T-helper 2 cell treated with Interferon-gamma antibody and Interleukin-4, amounts not matched to agents 5 μg/mL and 100 μg/mL, for 36 hours (primary cell): ENCODE data around the gene PHAF1.

Source experiments
- DNase-seq: peaks from one replicate; pipeline ENCODE4 v3.0.0; 2021; ENCODE audit warnings: low spot score
- H3K27ac Mint-ChIP-seq: one replicate; pipeline ENCODE4 v1.8.0; 2021; ENCODE audit warnings: mild to moderate bottlenecking, mixed read lengths
- H3K27me3 Mint-ChIP-seq: one replicate; pipeline ENCODE4 v1.8.0; 2021; ENCODE audit warnings: low read depth, mixed read lengths
- H3K36me3 Mint-ChIP-seq: one replicate; pipeline ENCODE4 v1.8.0; 2021; ENCODE audit warnings: low read depth, mixed read lengths
- H3K4me1 Mint-ChIP-seq: one replicate; pipeline ENCODE4 v1.8.0; 2021; ENCODE audit warnings: low read depth, mixed read lengths
- H3K4me3 Mint-ChIP-seq: one replicate; pipeline ENCODE4 v1.8.0; 2022; ENCODE audit warnings: mild to moderate bottlenecking, moderate library complexity, mixed read lengths
- H3K9me3 Mint-ChIP-seq: one replicate; pipeline ENCODE4 v1.8.0; 2021; ENCODE audit warnings: mixed read lengths

Gene PHAF1

DNA sequence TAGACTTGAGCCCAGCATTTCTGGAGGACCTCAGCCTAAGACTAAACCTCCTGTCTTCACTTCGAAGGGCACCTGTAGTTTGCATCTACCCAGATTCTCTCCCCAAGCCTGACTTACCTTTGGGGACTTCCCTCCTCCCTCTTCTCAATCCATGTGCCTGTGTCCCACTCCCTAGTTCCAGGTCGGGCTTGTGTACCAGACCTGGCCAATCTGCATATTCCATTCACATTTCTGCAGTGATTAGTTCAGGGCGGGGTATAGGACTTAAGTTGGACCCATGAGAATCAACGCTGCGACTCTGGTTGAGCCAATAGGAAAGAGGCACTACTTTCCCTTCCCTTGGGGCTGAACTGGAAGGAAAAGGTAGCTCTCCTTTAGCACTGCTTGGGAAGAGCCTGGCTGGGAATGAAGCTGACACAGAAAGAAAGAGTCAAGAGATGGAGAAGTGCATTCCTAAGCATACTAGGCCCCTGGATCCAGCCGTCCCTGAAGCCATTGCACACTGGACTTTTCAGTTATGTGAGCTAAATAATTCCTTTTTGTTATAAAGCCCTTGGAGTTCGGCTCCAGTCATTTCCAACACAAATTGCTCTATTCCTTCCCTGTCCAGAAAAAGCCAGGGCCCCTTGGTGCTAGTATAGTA, 47.5 kb downstream of the PHAF1 start:
- peak overlapping the region; percentile 95 for H3K27ac Mint-ChIP-seq
- peaks cover 52% of the 10 kb centered on the region for H3K4me1 Mint-ChIP-seq
- no peaks in the 10 kb centered on the region for H3K9me3 Mint-ChIP-seq
- peak overlapping the region; percentile 86 for H3K4me3 Mint-ChIP-seq
- DNase-seq, result no peak
- peaks cover 2% of the 10 kb centered on the region for H3K27me3 Mint-ChIP-seq
- peaks cover 37% of the 10 kb centered on the region for H3K36me3 Mint-ChIP-seq

DNA sequence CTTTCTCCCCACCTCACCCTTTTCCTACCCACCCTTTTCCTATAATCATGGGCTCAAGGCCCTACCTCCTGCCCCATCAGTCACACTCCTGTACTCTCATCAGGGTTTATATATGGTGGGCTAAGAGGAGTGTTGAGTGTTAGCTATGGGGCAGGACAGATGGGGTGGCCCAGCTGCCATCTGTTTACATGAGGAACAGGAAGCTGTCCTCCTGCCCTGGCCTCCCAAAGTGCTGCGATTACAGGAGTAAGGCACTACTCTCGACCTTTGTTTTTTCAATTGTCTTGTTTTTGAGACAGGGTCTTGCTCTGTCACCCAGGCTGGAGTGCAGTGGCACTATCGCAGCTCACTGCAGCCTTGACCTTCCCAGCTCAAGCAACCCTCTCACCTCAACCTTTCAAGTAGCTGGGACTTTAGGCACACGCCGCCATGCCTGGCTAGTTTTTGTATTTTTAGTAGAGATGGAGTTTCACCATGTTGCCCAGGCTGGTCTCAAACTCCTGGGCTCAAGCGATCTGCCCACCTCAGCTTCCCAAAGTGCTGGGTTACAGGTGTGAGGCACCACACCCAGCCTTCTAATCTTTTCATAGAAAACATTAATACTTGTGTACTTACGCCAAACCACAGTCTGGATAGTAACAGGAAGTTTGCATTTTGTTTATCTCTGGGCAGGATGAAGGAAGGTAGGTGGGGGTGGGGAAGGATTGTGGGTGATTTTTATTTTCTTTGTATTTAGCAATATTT, 48.3 kb downstream of the PHAF1 start:
- peak overlapping the region; percentile 95 for H3K27ac Mint-ChIP-seq
- no peaks in the 10 kb centered on the region for H3K9me3 Mint-ChIP-seq
- peaks cover 35% of the 10 kb centered on the region for H3K36me3 Mint-ChIP-seq
- peak overlapping the region; percentile 86 for H3K4me3 Mint-ChIP-seq
- no peak for DNase-seq
- H3K4me1 Mint-ChIP-seq, result peaks cover 50% of the 10 kb centered on the region
- peaks cover 2% of the 10 kb centered on the region for H3K27me3 Mint-ChIP-seq

DNA sequence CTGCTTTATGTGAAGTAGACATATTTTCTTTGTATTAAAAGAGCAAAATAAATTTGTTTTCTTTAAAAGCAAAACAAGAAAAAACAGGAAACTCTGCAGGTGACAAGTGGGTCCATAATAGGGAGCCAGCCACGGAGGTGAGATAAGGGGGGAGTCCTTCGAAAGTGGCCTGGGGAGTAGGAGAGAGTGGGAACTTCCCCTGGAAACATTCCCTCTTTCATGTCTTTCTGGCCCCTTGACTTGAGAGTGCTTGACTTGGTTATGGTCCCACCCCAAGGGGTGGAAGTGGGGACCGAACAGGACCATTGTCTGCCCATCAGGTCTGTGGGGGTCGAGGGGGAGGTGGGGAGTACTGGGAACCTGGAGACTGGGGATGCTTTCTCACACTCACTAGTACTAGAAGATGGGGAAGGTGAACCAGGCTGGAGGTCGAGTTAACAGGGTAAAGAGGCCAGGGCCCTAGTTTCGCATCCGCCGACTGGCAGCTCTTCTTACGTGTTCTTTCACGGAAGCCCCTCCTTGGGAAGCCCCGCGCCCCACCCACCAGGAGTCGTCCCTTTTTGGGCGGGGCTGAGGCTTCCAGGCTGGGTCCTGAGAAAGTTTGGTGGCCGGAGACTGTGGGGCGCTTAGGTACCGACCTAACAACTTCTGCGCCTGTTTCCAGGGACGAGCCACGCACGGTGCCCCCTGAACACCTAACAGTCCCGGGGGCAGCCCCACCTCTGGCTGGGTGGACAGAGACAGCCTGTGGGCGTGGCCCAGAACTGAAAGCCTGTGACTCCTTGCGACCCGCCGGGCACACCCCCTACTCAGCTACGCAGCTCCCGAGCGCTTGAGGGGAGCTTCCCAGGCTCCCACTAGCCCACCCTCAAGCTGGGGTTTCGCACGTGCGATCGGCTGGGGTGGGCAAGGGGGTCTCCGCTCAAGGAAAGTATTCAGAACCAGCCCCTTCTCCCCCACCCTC, 49.2 kb downstream of the PHAF1 start:
- H3K4me1 Mint-ChIP-seq, result peaks cover 44% of the 10 kb centered on the region
- H3K36me3 Mint-ChIP-seq, result peaks cover 30% of the 10 kb centered on the region
- H3K27me3 Mint-ChIP-seq, result peaks cover 2% of the 10 kb centered on the region
- peak; percentile 87 for DNase-seq
- H3K27ac Mint-ChIP-seq, result peak overlapping the region; percentile 95
- H3K4me3 Mint-ChIP-seq, result peak overlapping the region; percentile 86
- H3K9me3 Mint-ChIP-seq, result no peaks in the 10 kb centered on the region

DNA sequence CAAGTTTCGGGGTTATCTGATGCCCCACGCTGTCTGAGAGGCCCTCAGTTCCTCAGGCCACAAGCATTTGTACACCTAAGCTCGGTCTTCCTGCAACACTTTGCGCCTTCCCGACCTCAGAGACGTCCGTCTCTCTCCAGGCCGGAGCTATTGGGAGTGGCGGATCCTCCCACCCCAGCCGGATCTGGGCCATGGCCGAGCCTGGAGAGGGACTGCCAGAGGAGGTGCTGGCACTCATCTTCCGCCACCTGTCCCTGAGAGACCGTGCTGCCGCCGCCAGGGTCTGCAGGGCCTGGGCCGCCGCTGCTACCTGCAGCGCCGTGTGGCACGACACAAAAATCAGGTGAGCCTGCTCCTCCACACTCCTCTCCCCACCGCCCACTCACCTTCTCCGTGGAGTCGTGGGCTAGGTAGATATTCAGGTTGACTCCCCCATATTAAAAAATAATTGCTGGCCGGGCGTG, 51.9 kb downstream of the PHAF1 start:
- DNase-seq, result no peak
- Mint-ChIP-seq H3K4me1 (peaks cover 41% of the 10 kb centered on the region), H3K27me3 (peaks cover 22% of the 10 kb centered on the region), H3K36me3 (peaks cover 31% of the 10 kb centered on the region), H3K27ac (no peak overlapping the region), H3K9me3 (no peaks in the 10 kb centered on the region), H3K4me3 (peak overlapping the region; percentile 66)

DNA sequence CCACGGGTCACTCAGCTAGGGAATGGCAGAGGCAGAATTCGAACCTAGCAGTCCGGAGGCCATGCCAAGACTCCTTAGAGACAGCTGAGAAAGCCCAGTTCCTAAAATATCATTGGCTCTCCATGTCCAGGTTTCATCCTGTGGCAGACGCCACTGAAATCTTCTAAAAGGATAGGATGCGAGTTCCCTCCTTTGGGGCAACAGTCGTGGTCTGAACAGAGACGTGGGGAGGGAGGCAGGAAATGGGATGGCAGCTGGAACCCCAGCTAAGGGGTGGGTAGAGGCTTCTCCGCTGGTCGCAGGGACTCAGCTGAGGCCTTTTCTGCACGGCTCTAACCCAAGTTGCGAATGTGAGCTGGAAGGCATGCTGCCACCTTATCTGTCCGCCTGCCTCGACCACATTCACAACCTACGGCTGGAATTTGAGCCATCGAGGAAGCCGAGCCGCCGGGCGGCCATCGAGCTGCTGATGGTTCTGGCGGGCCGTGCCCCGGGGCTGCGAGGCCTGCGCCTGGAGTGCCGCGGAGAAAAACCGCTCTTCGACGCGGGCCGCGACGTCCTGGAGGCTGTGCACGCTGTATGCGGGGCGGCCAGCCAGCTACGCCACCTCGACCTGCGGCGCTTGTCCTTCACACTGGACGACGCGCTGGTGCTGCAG, 52.9 kb downstream of the PHAF1 start:
- Mint-ChIP-seq H3K4me3 (peak overlapping the region; percentile 66), H3K9me3 (no peaks in the 10 kb centered on the region), H3K27ac (peak overlapping the region; percentile 67), H3K4me1 (peaks cover 34% of the 10 kb centered on the region), H3K27me3 (peaks cover 29% of the 10 kb centered on the region), H3K36me3 (peaks cover 27% of the 10 kb centered on the region)
- DNase-seq, result no peak

DNA sequence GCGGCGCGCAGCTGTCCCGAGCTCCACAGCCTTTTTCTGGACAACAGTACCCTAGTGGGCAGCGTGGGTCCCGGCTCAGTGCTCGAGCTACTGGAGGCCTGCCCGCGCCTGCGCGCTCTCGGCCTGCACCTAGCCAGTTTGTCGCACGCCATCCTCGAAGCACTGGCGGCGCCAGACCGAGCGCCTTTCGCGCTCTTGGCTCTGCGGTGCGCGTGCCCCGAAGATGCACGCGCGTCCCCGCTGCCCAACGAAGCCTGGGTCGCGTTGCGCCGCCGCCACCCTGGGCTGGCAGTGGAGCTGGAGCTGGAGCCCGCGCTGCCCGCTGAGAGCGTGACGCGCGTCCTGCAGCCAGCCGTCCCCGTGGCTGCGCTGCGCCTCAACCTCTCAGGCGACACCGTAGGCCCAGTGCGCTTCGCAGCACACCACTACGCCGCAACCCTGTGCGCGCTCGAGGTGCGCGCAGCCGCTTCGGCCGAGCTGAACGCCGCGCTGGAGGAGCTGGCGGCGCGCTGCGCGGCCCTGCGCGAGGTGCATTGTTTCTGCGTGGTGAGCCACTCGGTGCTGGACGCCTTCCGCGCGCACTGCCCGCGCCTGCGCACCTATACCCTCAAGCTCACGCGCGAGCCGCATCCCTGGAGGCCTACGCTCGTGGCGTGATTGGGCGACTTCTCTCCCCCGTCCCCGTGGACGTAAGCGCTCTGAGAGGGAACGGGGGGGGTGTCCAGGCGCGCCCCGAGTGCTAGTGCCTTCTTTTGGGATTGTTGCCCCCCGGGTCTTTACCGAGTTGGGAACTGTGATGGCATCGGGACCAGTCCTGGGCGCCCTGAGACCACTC, 53.6 kb downstream of the PHAF1 start:
- Mint-ChIP-seq H3K27me3 (peaks cover 33% of the 10 kb centered on the region), H3K27ac (no peak overlapping the region), H3K4me3 (peak overlapping the region; percentile 38)

DNA sequence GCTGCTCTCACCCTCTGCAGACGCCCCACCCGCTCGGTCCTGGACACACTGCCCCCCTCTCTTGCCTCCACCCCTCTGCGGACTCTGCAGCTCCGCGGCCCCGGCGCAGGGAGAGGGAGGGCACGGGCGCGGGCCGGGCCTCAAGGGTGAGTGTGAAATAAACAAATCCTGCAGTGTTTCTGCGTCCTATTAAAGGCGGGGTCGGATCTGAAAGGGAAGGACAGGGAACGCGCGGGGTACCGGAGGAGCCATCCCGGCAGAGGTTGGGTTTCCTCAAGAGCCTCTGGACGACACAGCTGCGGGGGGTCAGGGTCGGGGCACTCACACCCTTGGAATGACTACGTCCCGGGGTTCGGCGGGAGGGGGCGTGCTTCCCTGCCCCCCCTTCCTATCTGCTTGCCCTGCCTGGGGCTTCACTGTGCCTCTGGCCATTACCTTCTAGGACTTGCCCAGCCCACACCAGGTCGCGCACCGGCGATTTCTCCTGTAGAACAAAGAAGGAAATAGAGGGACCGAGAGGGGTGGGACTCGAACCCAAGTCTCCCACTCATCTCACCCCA, 54.3 kb downstream of the PHAF1 start:
- Mint-ChIP-seq H3K36me3 (peaks cover 21% of the 10 kb centered on the region), H3K4me3 (peak overlapping the region; percentile 38), H3K9me3 (no peaks in the 10 kb centered on the region), H3K4me1 (peaks cover 25% of the 10 kb centered on the region), H3K27ac (no peak overlapping the region), H3K27me3 (peaks cover 34% of the 10 kb centered on the region)
- no peak for DNase-seq

More for the DNA sequence above, 53.6 kb downstream of the PHAF1 start:
- peaks cover 23% of the 10 kb centered on the region for H3K36me3 Mint-ChIP-seq
- H3K4me1 Mint-ChIP-seq, result peaks cover 29% of the 10 kb centered on the region
- peak; percentile 56 for DNase-seq
- H3K9me3 Mint-ChIP-seq, result no peaks in the 10 kb centered on the region

DNA sequence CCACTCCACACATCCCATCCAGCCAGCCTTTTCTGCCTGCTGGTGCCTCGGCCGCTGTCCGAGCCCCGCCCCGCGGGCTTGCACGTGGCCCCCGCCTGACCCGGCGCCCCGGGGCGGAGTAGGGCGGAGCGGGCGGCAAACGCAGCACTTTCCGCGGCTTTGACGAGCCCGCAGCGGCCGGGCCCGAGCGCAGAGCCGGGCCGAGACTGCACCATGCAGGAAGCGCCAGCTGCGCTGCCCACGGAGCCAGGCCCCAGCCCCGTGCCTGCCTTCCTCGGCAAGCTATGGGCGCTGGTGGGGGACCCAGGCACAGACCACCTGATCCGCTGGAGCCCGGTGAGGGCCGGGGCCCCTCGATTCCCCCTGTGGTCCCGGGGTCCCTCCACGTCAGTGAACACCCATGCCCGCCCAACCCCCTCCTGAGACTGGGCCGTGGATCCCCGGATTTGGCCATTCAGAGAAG, 54.9 kb downstream of the PHAF1 start, which contains the start of gene HSF4:
Gene HSF4 (plus strand): TSS at position 147 of the 463 bp plus-strand sequence. CDS start 67 bp downstream, at position 214.
- Mint-ChIP-seq H3K27me3 (peaks cover 34% of the 10 kb centered on the region), H3K4me3 (peak within 1 kb of the TSS; percentile 38), H3K36me3 (peaks cover 21% of the 10 kb centered on the region), H3K27ac (no peak within 1 kb of the TSS), H3K9me3 (no peaks in the 10 kb centered on the region), H3K4me1 (peaks cover 25% of the 10 kb centered on the region)
- DNase-seq, result no peak

DNA sequence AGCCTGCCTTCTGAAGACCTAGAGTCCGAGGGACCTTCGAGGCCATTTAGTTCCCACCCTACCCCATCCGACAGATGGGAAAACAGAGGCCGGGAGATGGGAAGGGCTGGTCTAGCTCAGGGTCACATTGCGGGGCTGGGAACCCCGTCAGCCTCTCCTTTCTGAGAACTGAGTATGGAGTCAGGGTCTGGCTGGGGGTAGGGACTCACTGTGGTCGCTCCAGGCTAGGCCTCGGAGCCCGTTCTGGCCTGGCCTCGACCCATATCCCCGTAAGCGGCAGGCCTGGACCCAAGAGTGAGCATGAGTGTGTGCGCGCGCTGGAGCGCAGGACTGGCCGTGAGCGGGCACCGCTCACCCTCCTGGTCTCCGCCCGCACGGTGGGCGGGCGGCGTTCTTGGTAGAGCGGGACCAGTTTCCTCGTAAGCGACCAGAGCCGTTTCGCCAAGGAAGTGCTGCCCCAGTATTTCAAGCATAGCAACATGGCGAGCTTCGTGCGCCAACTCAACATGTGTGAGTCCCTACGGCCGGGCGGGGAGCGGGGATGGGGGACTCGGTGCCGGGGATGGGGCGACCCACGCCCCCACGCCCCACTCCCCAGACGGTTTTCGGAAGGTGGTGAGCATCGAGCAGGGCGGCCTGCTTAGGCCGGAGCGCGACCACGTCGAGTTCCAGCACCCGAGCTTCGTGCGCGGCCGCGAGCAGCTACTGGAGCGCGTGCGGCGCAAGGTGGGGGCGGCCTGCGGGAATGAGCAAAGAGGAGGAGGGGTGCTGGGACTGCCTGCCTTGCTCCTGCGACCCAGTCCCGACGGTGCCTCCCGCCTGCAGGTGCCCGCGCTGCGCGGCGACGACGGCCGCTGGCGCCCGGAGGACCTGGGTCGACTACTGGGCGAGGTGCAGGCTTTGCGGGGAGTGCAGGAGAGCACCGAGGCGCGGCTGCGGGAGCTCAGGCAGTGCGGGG, 55.7 kb downstream of the PHAF1 start:
- DNase-seq, result no peak
- Mint-ChIP-seq H3K27me3 (peaks cover 34% of the 10 kb centered on the region), H3K36me3 (peaks cover 21% of the 10 kb centered on the region), H3K27ac (no peak overlapping the region), H3K4me3 (peak overlapping the region; percentile 38), H3K9me3 (no peaks in the 10 kb centered on the region), H3K4me1 (peaks cover 29% of the 10 kb centered on the region)

DNA sequence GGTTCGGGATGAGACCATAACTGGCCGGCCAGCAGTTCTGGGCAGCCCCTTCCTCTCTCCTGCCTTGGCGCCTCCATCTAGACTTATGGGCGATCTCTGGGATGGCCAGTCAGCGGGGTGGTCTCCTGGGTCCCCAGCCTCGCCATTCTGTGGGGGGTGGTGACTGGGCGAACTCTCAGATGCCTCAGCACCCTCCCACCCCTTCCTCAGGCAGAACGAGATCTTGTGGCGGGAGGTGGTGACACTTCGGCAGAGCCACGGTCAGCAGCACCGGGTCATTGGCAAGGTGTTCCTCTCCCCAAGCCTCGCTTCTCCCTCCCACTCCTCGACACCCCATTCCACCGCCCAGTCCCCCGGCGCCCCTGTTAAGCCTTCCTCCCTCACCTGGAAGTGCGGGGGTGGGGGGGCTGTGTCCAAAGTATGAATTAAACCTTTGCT, 56.4 kb downstream of the PHAF1 start:
- Mint-ChIP-seq H3K27me3 (peaks cover 33% of the 10 kb centered on the region), H3K4me3 (no peak overlapping the region), H3K27ac (no peak overlapping the region), H3K9me3 (no peaks in the 10 kb centered on the region), H3K4me1 (peaks cover 32% of the 10 kb centered on the region), H3K36me3 (peaks cover 20% of the 10 kb centered on the region)
- no peak for DNase-seq

DNA sequence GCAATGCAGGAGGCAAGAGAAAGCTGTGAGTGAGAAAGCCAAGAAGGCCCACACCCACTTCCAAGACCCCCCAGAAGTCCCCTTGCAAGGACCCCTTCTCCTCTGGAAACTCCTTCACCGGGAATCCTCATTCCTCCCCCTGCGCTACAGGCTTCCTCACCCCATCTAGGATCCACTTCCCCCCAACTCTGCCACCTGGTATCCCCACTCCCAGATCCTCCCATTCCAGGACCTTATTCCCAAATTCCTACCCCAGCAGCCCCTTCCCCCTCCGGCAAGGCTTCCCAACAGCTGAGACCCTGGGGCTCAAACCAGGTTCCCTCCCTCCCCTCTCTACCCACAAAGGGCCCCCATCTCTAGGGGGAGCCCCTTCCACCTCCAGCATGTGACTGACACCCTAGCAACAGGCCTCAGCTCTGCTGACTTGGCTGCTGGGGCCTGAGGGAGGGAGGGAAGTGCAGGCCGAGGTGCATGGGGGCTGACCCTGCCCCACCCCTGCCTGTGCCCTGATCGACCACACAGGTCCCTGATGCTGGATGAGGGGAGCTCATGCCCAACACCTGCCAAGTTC, 56.9 kb downstream of the PHAF1 start:
- no peaks in the 10 kb centered on the region for H3K9me3 Mint-ChIP-seq
- peaks cover 35% of the 10 kb centered on the region for H3K4me1 Mint-ChIP-seq
- H3K36me3 Mint-ChIP-seq, result peaks cover 20% of the 10 kb centered on the region
- H3K27me3 Mint-ChIP-seq, result peaks cover 35% of the 10 kb centered on the region
- no peak overlapping the region for H3K27ac Mint-ChIP-seq
- DNase-seq, result no peak
- no peak overlapping the region for H3K4me3 Mint-ChIP-seq
